HepG2 (cell line): ENCODE measurements around the gene ANKS3. TPM values are rescaled to one million over a fixed set of nuclear protein-coding genes. Genes with fewer than 3 reads are reported as not detected.

Experiments used
- BCLAF1 ChIP-seq: fragments of 450-650 bp; IDR thresholded peaks from 2 replicates; pipeline ENCODE4 v1.6.1; 2017; ENCODE audit warnings: mild to moderate bottlenecking
- CAMTA2 ChIP-seq: sonication (generic); formaldehyde crosslinking; IDR thresholded peaks from 2 replicates; pipeline ENCODE4 v1.4.0; 2020; ENCODE audit warnings: mild to moderate bottlenecking, missing genetic modification reagents, borderline replicate concordance
- FOXP4 ChIP-seq: sonication (generic); formaldehyde crosslinking; IDR thresholded peaks from 2 replicates; pipeline ENCODE4 v1.4.0; 2020; ENCODE audit warnings: missing genetic modification reagents
- HMGXB4 ChIP-seq, 2 experiments: sonication (generic) in 1 of 2; formaldehyde crosslinking in 1 of 2; IDR thresholded peaks; 2 replicates each; pipeline versions ENCODE4 v1.4.0 to v1.6.1; 2018 to 2020; ENCODE audit warnings: missing genetic modification reagents in 2 of 2, borderline replicate concordance in 1 of 2, low read depth in 1 of 2, mild to moderate bottlenecking in 1 of 2, missing biosample characterization in 1 of 2
- JARID2 ChIP-seq: sonication (generic); formaldehyde crosslinking; IDR thresholded peaks from 2 replicates; pipeline ENCODE4 v1.8.1; 2023; ENCODE audit warnings: missing genetic modification reagents, inconsistent platforms; ENCODE audit not compliant: insufficient replicate concordance
- KLF16 ChIP-seq, 2 experiments: sonication (generic) in 1 of 2; formaldehyde crosslinking in 1 of 2; IDR thresholded peaks; 2 replicates each; pipeline versions ENCODE4 v1.6.1 to v1.8.0; 2016 to 2023; ENCODE audit warnings: missing genetic modification reagents in 2 of 2, missing compliant biosample characterization in 1 of 2
- NFE2L2 ChIP-seq: fragments of 150-350 bp; IDR thresholded peaks from 2 replicates; pipeline ENCODE4 v1.6.1; 2014; ENCODE audit warnings: low read length
- NR2C2 ChIP-seq: sonication (generic); formaldehyde crosslinking; IDR thresholded peaks from 2 replicates; pipeline ENCODE4 v1.4.0; 2020; ENCODE audit warnings: missing genetic modification reagents, mild to moderate bottlenecking, moderate library complexity, borderline replicate concordance
- PRPF4 ChIP-seq: fragments of 200-400 bp; formaldehyde crosslinking; IDR thresholded peaks from 2 replicates; pipeline ENCODE4 v1.6.1; 2016; ENCODE audit warnings: low read length, low read depth; ENCODE audit not compliant: poor library complexity, severe bottlenecking
- SMAD9 ChIP-seq: sonication (generic); formaldehyde crosslinking; IDR thresholded peaks from 2 replicates; pipeline ENCODE4 v1.5.1; 2020; ENCODE audit warnings: mild to moderate bottlenecking, missing genetic modification reagents
- ZBTB25 ChIP-seq: IDR thresholded peaks from 2 replicates; pipeline ENCODE4 v1.6.1; 2018; ENCODE audit warnings: missing genetic modification reagents
- ZMAT3 ChIP-seq: sonication (generic); formaldehyde crosslinking; conservative IDR thresholded peaks from 2 replicates; pipeline ENCODE4 v1.7.0; 2021; ENCODE audit warnings: missing genetic modification reagents
- ZNF205 ChIP-seq: IDR thresholded peaks from 2 replicates; pipeline ENCODE4 v1.6.1; 2018; ENCODE audit warnings: missing biosample characterization, missing genetic modification reagents
- ZNF207 ChIP-seq: fragments of 450-650 bp; IDR thresholded peaks from 2 replicates; pipeline ENCODE4 v1.6.1; 2016; ENCODE audit warnings: antibody characterized with exemption, borderline replicate concordance
- ZNF639 ChIP-seq: conservative IDR thresholded peaks from 2 replicates; pipeline ENCODE4 v1.6.1; 2018; ENCODE audit warnings: missing genetic modification reagents
- ZNF784 ChIP-seq: sonication (generic); formaldehyde crosslinking; IDR thresholded peaks from 2 replicates; pipeline ENCODE4 v1.5.1; 2020; ENCODE audit warnings: missing genetic modification reagents, mild to moderate bottlenecking, borderline replicate concordance
- ZNF816 ChIP-seq: sonication (generic); formaldehyde crosslinking; IDR thresholded peaks from 2 replicates; pipeline ENCODE4 v1.8.0; 2022; ENCODE audit warnings: missing genetic modification reagents, mild to moderate bottlenecking, borderline replicate concordance
- ZNF883 ChIP-seq: sonication (generic); formaldehyde crosslinking; IDR thresholded peaks from 2 replicates; pipeline ENCODE4 v1.5.1; 2020; ENCODE audit warnings: mild to moderate bottlenecking, missing genetic modification reagents; ENCODE audit errors: not compliant biosample characterization
- polyA plus RNA-seq, 8 experiments: library from polyadenylated mRNA; depleted of rRNA in 3 of 8; stranded (reverse) in 7 of 8; unstranded in 1 of 8; fragments of >200 nt; fragmentation: Illumina TruSeq in 4 of 8; extraction: Trizol in 4 of 8; gene quantifications; 2 replicates each; pipeline versions ENCODE4 v1.2.1 to v1.2.3, GENCODE V29; 2011 to 2016; ENCODE audit warnings: low read depth in 4 of 8, missing spikeins in 1 of 8, mixed read lengths in 1 of 8; ENCODE audit not compliant: insufficient read depth in 1 of 8
- total RNA-seq, 5 experiments: library from RNA; depleted of rRNA; stranded (reverse); fragments of >200 nt; fragmentation: Illumina TruSeq; extraction: Trizol; gene quantifications; 2 replicates each; pipeline ENCODE4 v1.2.3, GENCODE V29; 2016; ENCODE audit warnings: low read depth in 1 of 5

Gene ANKS3
- total and polyA plus RNA-seq, 2 of the 13 experiments (the other 11 are each of a cell fraction or from before 2014, with no cell fraction given): 11.4 to 15.9 TPM

- TF ChIP-seq BCLAF1 (no peak), NFE2L2 (no peak), PRPF4 (no peak), CAMTA2 (0 out of 2 replicates have a peak, but pooled peaks have one; percentile 37), KLF16 (CRISPR knock-in tag; IDR thresholded peaks at IDR 0.05) (no peak), ZNF784 (CRISPR knock-in tag) (no peak), ZBTB25 (no peak), NR2C2 (CRISPR knock-in tag) (peak; percentile 72), ZNF639 (no peak), ZNF207 (no peak), ZNF205 (CRISPR knock-in tag) (no peak), ZMAT3 (CRISPR knock-in tag) (no peak), JARID2 (no peak), ZNF816 (CRISPR knock-in tag) (no peak), FOXP4 (CRISPR knock-in tag) (no peak), ZNF883 (CRISPR knock-in tag) (no peak), SMAD9 (CRISPR knock-in tag) (no peak), HMGXB4 (CRISPR knock-in tag; IDR thresholded peaks at IDR 0.05; ENCODE audit: borderline replicate concordance in 1 of 2, low read depth in 1 of 2) (peak; percentile 6 to 12; a peak in 2 of 4 replicates)
These were observed 40.6 kb downstream of the ANKS3 start, which contains the start of gene NUDT16L1 (continued) for GRCh38 chr16:4693296-4693955.
